ENCODE data around the gene CDH4.

Gene CDH4

GRCh38 chr20:61564628-61565027, 312.6 kb downstream of the CDH4 start:
- H3K4me3 ChIP-seq (ENCODE audit: low read depth in 1 of 2, low read length in 2 of 2), result no peak overlapping the region
- no peak overlapping the region for H3K9ac ChIP-seq (ENCODE audit: low read length)
- H3K36me3 ChIP-seq (ENCODE audit: insufficient read depth, low read length), result no peaks in the 10 kb centered on the region
- H3K27ac ChIP-seq (ENCODE audit: low read depth, low read length), result no peak overlapping the region
- H3K9me3 ChIP-seq (ENCODE audit: low read length), result no peaks in the 10 kb centered on the region
- no peaks in the 10 kb centered on the region for H3K27me3 ChIP-seq (ENCODE audit: control insufficient read depth in 1 of 2, insufficient read depth in 2 of 2, low read length in 2 of 2)
- H3K4me1 ChIP-seq (ENCODE audit: insufficient read depth, low read length), result no peaks in the 10 kb centered on the region

- Histone ChIP-seq H3K4me3 (ENCODE audit: low read depth in 1 of 2, low read length in 2 of 2) (no peak overlapping the region), H3K36me3 (ENCODE audit: insufficient read depth, low read length) (no peaks in the 10 kb centered on the region)
These were observed 313.7 kb downstream of the CDH4 start for GRCh38 chr20:61565791-61566190.

GRCh38 chr20:61566691-61567090, 314.6 kb downstream of the CDH4 start:
- Histone ChIP-seq H3K9ac (ENCODE audit: low read length) (no peak overlapping the region), H3K4me3 (ENCODE audit: low read depth in 1 of 2, low read length in 2 of 2) (no peak overlapping the region), H3K27me3 (ENCODE audit: control insufficient read depth in 1 of 2, insufficient read depth in 2 of 2, low read length in 2 of 2) (peaks cover 3 to 5% of the 10 kb centered on the region in 2 donors), H3K36me3 (ENCODE audit: insufficient read depth, low read length) (no peaks in the 10 kb centered on the region), H3K4me1 (ENCODE audit: insufficient read depth, low read length) (no peaks in the 10 kb centered on the region), H3K27ac (ENCODE audit: low read depth, low read length) (no peak overlapping the region), H3K9me3 (ENCODE audit: low read length) (no peaks in the 10 kb centered on the region)

More at GRCh38 chr20:61565791-61566190, 313.7 kb downstream of the CDH4 start:
- Histone ChIP-seq H3K9me3 (ENCODE audit: low read length) (no peaks in the 10 kb centered on the region), H3K4me1 (ENCODE audit: insufficient read depth, low read length) (no peaks in the 10 kb centered on the region), H3K9ac (ENCODE audit: low read length) (no peak overlapping the region), H3K27ac (ENCODE audit: low read depth, low read length) (no peak overlapping the region), H3K27me3 (ENCODE audit: control insufficient read depth in 1 of 2, insufficient read depth in 2 of 2, low read length in 2 of 2) (peaks cover 3 to 5% of the 10 kb centered on the region in 2 donors)

GRCh38 chr20:61567204-61567603, 315.1 kb downstream of the CDH4 start:
- Histone ChIP-seq H3K36me3 (ENCODE audit: insufficient read depth, low read length) (no peaks in the 10 kb centered on the region), H3K4me1 (ENCODE audit: insufficient read depth, low read length) (no peaks in the 10 kb centered on the region), H3K9ac (ENCODE audit: low read length) (no peak overlapping the region), H3K9me3 (ENCODE audit: low read length) (no peaks in the 10 kb centered on the region), H3K4me3 (ENCODE audit: low read depth in 1 of 2, low read length in 2 of 2) (no peak overlapping the region), H3K27ac (ENCODE audit: low read depth, low read length) (no peak overlapping the region), H3K27me3 (ENCODE audit: control insufficient read depth in 1 of 2, insufficient read depth in 2 of 2, low read length in 2 of 2) (peaks cover 3 to 5% of the 10 kb centered on the region in 2 donors)

GRCh38 chr20:61569825-61570224, 317.8 kb downstream of the CDH4 start:
- H3K36me3 ChIP-seq (ENCODE audit: insufficient read depth, low read length), result no peaks in the 10 kb centered on the region
- no peak overlapping the region for H3K4me3 ChIP-seq (ENCODE audit: low read depth in 1 of 2, low read length in 2 of 2)
- no peaks in the 10 kb centered on the region for H3K9me3 ChIP-seq (ENCODE audit: low read length)
- H3K4me1 ChIP-seq (ENCODE audit: insufficient read depth, low read length), result no peaks in the 10 kb centered on the region
- no peak overlapping the region for H3K9ac ChIP-seq (ENCODE audit: low read length)
- H3K27ac ChIP-seq (ENCODE audit: low read depth, low read length), result no peak overlapping the region
- H3K27me3 ChIP-seq (ENCODE audit: control insufficient read depth in 1 of 2, insufficient read depth in 2 of 2, low read length in 2 of 2), result peaks cover 5 to 17% of the 10 kb centered on the region in 2 donors

GRCh38 chr20:61570646-61571195, 318.7 kb downstream of the CDH4 start:
- no peak overlapping the region for H3K27ac ChIP-seq (ENCODE audit: low read depth, low read length)
- H3K9me3 ChIP-seq (ENCODE audit: low read length), result no peaks in the 10 kb centered on the region
- H3K4me3 ChIP-seq (ENCODE audit: low read depth in 1 of 2, low read length in 2 of 2), result no peak overlapping the region
- no peaks in the 10 kb centered on the region for H3K4me1 ChIP-seq (ENCODE audit: insufficient read depth, low read length)
- H3K27me3 ChIP-seq (ENCODE audit: control insufficient read depth in 1 of 2, insufficient read depth in 2 of 2, low read length in 2 of 2), result peaks cover 5 to 17% of the 10 kb centered on the region in 2 donors
- no peak overlapping the region for H3K9ac ChIP-seq (ENCODE audit: low read length)
- H3K36me3 ChIP-seq (ENCODE audit: insufficient read depth, low read length), result no peaks in the 10 kb centered on the region

- Histone ChIP-seq H3K9ac (ENCODE audit: low read length) (no peak overlapping the region), H3K4me3 (ENCODE audit: low read depth in 1 of 2, low read length in 2 of 2) (no peak overlapping the region), H3K36me3 (ENCODE audit: insufficient read depth, low read length) (no peaks in the 10 kb centered on the region), H3K27ac (ENCODE audit: low read depth, low read length) (no peak overlapping the region), H3K9me3 (ENCODE audit: low read length) (no peaks in the 10 kb centered on the region), H3K4me1 (ENCODE audit: insufficient read depth, low read length) (no peaks in the 10 kb centered on the region), H3K27me3 (ENCODE audit: control insufficient read depth in 1 of 2, insufficient read depth in 2 of 2, low read length in 2 of 2) (peaks cover 5 to 17% of the 10 kb centered on the region in 2 donors)
These were observed 319.2 kb downstream of the CDH4 start for GRCh38 chr20:61571221-61571620.

GRCh38 chr20:61571916-61572711, 320.1 kb downstream of the CDH4 start:
- H3K9ac ChIP-seq (ENCODE audit: low read length), result no peak overlapping the region
- H3K27me3 ChIP-seq (ENCODE audit: control insufficient read depth in 1 of 2, insufficient read depth in 2 of 2, low read length in 2 of 2), result peaks cover 5 to 17% of the 10 kb centered on the region in 2 donors
- H3K4me3 ChIP-seq (ENCODE audit: low read depth in 1 of 2, low read length in 2 of 2), result no peak overlapping the region
- H3K4me1 ChIP-seq (ENCODE audit: insufficient read depth, low read length), result no peaks in the 10 kb centered on the region
- H3K9me3 ChIP-seq (ENCODE audit: low read length), result no peaks in the 10 kb centered on the region
- no peaks in the 10 kb centered on the region for H3K36me3 ChIP-seq (ENCODE audit: insufficient read depth, low read length)
- no peak overlapping the region for H3K27ac ChIP-seq (ENCODE audit: low read depth, low read length)

- Histone ChIP-seq H3K36me3 (ENCODE audit: insufficient read depth, low read length) (no peaks in the 10 kb centered on the region), H3K27ac (ENCODE audit: low read depth, low read length) (no peak overlapping the region), H3K9me3 (ENCODE audit: low read length) (no peaks in the 10 kb centered on the region), H3K4me3 (ENCODE audit: low read depth in 1 of 2, low read length in 2 of 2) (no peak overlapping the region), H3K4me1 (ENCODE audit: insufficient read depth, low read length) (no peaks in the 10 kb centered on the region), H3K27me3 (ENCODE audit: control insufficient read depth in 1 of 2, insufficient read depth in 2 of 2, low read length in 2 of 2) (peaks cover 5 to 17% of the 10 kb centered on the region in 2 donors), H3K9ac (ENCODE audit: low read length) (no peak overlapping the region)
These were observed 320.7 kb downstream of the CDH4 start for GRCh38 chr20:61572789-61573188.

- Histone ChIP-seq H3K27me3 (ENCODE audit: control insufficient read depth in 1 of 2, insufficient read depth in 2 of 2, low read length in 2 of 2) (peaks cover 5 to 17% of the 10 kb centered on the region in 2 donors), H3K4me1 (ENCODE audit: insufficient read depth, low read length) (no peaks in the 10 kb centered on the region), H3K4me3 (ENCODE audit: low read depth in 1 of 2, low read length in 2 of 2) (no peak overlapping the region), H3K9me3 (ENCODE audit: low read length) (no peaks in the 10 kb centered on the region), H3K9ac (ENCODE audit: low read length) (no peak overlapping the region), H3K36me3 (ENCODE audit: insufficient read depth, low read length) (no peaks in the 10 kb centered on the region), H3K27ac (ENCODE audit: low read depth, low read length) (no peak overlapping the region)
These were observed 321.6 kb downstream of the CDH4 start for GRCh38 chr20:61573415-61574305.

- Histone ChIP-seq H3K4me3 (ENCODE audit: low read depth in 1 of 2, low read length in 2 of 2) (no peak overlapping the region), H3K36me3 (ENCODE audit: insufficient read depth, low read length) (no peaks in the 10 kb centered on the region), H3K27me3 (ENCODE audit: control insufficient read depth in 1 of 2, insufficient read depth in 2 of 2, low read length in 2 of 2) (peaks cover 5 to 16% of the 10 kb centered on the region in 2 donors), H3K4me1 (ENCODE audit: insufficient read depth, low read length) (no peaks in the 10 kb centered on the region), H3K9me3 (ENCODE audit: low read length) (no peaks in the 10 kb centered on the region), H3K9ac (ENCODE audit: low read length) (no peak overlapping the region), H3K27ac (ENCODE audit: low read depth, low read length) (no peak overlapping the region)
These were observed 323.3 kb downstream of the CDH4 start for GRCh38 chr20:61575151-61575937.
